ENCODE results near the gene NLGN1. TPM values are rescaled to one million over a fixed set of nuclear protein-coding genes. Genes with fewer than 3 reads are reported as not detected.

The NLGN1 gene
- total and polyA plus RNA-seq, 2 of the 13 experiments (the other 11 are each of a cell fraction or from before 2014, with no cell fraction given): not detected

- Histone ChIP-seq H3K4me3 (replicated peaks in 1 of 3; ENCODE audit: insufficient read depth in 1 of 3, low read depth in 2 of 3, low read length in 3 of 3) (no peak overlapping the region), H2AFZ (ENCODE audit: low read length) (no peak overlapping the region), H3K4me1 (ENCODE audit: insufficient read depth, low read length) (no peaks in the 10 kb centered on the region), H3K79me2 (ENCODE audit: insufficient read depth, low read length) (no peaks in the 10 kb centered on the region), H3K4me2 (ENCODE audit: low read depth, low read length) (no peak overlapping the region), H3K9ac (ENCODE audit: insufficient read depth, low read depth, low read length) (no peak overlapping the region), H3K27ac (ENCODE audit: extremely low read length, insufficient read depth, low read length) (no peak overlapping the region), H4K20me1 (ENCODE audit: insufficient read depth, low read length) (no peaks in the 10 kb centered on the region), H3K9me3 (ENCODE audit: low read length) (no peaks in the 10 kb centered on the region), H3K27me3 (ENCODE audit: control insufficient read depth in 1 of 2, insufficient read depth in 2 of 2, low read length in 2 of 2) (no peaks in the 10 kb centered on the region), H3K36me3 (replicated peaks in 1 of 2; ENCODE audit: control insufficient read depth in 1 of 2, insufficient read depth in 2 of 2, low read length in 2 of 2) (no peaks in the 10 kb centered on the region)
- intact Hi-C loops (cut with micrococcal nuclease; ENCODE audit: unreplicated experiment): no loop called here
- ATAC-seq (no peak), FAIRE-seq (no peak), DNase-seq (ENCODE audit: low spot score) (no peak)
- ChIA-PET CTCF (ENCODE audit: low intra/inter-chr PET ratio, low total read pairs) (no interaction called here), POLR2A (no interaction called here)
- no TSS peak for BruUV-seq (replicated peaks)
- in situ Hi-C loops (cut with HindIII; ENCODE audit: extremely low pct_ligation_motif_present, low pct_unique_long_range_greater_than_20kb): no loop called here
- 3% methylated on average over 2 of the region's 2 CpGs for WGBS (ENCODE audit: low lambda C conversion rate)
- no peak for TF ChIP-seq CREB3 (CRISPR knock-in tag; IDR thresholded peaks at IDR 0.05)
- no peak for TF ChIP-seq ZNF10 (CRISPR knock-in tag; IDR thresholded peaks at IDR 0.05; ENCODE audit: borderline replicate concordance, low read depth)
- TF ChIP-seq ZNF563 (CRISPR knock-in tag; IDR thresholded peaks at IDR 0.05): no peak
- TF ChIP-seq PHB2 (IDR thresholded peaks at IDR 0.05; ENCODE audit: partially characterized antibody): no peak
- TF ChIP-seq ZNF329 (CRISPR knock-in tag; IDR thresholded peaks at IDR 0.05; ENCODE audit: low read depth): no peak
- TF ChIP-seq SIN3A (IDR thresholded peaks at IDR 0.05; ENCODE audit: borderline replicate concordance, low read depth, low read length): no peak
- TF ChIP-seq MXD4 (CRISPR knock-in tag; IDR thresholded peaks at IDR 0.05): no peak
- no peak for TF ChIP-seq ZNF484 (CRISPR knock-in tag; IDR thresholded peaks at IDR 0.05; ENCODE audit: borderline replicate concordance, low read depth)
- TF ChIP-seq NR2F2 (IDR thresholded peaks at IDR 0.05; ENCODE audit: borderline replicate concordance, low read depth): no peak
- TF ChIP-seq ZNF883 (CRISPR knock-in tag; IDR thresholded peaks at IDR 0.05; ENCODE audit: not compliant biosample characterization): no peak
- no peak for TF ChIP-seq KAT7 (CRISPR knock-in tag; IDR thresholded peaks at IDR 0.05; ENCODE audit: borderline replicate concordance)
- TF ChIP-seq ARHGAP35 (CRISPR knock-in tag; IDR thresholded peaks at IDR 0.05; ENCODE audit: borderline replicate concordance): no peak
- no peak for TF ChIP-seq KLF16 (CRISPR knock-in tag; IDR thresholded peaks at IDR 0.05)
- TF ChIP-seq ZNF33B (CRISPR knock-in tag; IDR thresholded peaks at IDR 0.05): no peak
- TF ChIP-seq MEIS2 (CRISPR knock-in tag; IDR thresholded peaks at IDR 0.05): no peak
- no peak for TF ChIP-seq ZZZ3 (CRISPR knock-in tag; IDR thresholded peaks at IDR 0.05; ENCODE audit: borderline replicate concordance)
- no peak for TF ChIP-seq POLR2AphosphoS5 (IDR thresholded peaks at IDR 0.05; ENCODE audit: low read depth, low read length)
- TF ChIP-seq, protein P1, sequence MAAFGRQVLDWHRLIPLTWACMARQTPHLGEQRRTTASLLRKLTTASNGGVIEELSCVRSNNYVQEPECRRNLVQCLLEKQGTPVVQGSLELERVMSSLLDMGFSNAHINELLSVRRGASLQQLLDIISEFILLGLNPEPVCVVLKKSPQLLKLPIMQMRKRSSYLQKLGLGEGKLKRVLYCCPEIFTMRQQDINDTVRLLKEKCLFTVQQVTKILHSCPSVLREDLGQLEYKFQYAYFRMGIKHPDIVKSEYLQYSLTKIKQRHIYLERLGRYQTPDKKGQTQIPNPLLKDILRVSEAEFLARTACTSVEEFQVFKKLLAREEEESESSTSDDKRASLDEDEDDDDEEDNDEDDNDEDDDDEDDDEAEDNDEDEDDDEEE (CRISPR knock-in tag; IDR thresholded peaks at IDR 0.05): no peak
- TF ChIP-seq MIER3 (CRISPR knock-in tag; IDR thresholded peaks at IDR 0.05; ENCODE audit: borderline replicate concordance): no peak
Measured at GRCh38 chr3:173954647-173955046, 557.1 kb downstream of the NLGN1 start.
